ENCODE measurements around the gene NKAIN2.

- TF ChIP-seq CTCF (IDR thresholded peaks at IDR 0.05 in 4 of 5, conservative IDR thresholded peaks at IDR 0.05 in 1 of 5) (no peak), POLR2A (IDR thresholded peaks at IDR 0.05) (no peak)
These were observed 44.7 kb downstream of the NKAIN2 start for GRCh38 chr6:123848347-123848746.
